ENCODE results near the gene HNRNPDL.

HNRNPDL gene

DNA sequence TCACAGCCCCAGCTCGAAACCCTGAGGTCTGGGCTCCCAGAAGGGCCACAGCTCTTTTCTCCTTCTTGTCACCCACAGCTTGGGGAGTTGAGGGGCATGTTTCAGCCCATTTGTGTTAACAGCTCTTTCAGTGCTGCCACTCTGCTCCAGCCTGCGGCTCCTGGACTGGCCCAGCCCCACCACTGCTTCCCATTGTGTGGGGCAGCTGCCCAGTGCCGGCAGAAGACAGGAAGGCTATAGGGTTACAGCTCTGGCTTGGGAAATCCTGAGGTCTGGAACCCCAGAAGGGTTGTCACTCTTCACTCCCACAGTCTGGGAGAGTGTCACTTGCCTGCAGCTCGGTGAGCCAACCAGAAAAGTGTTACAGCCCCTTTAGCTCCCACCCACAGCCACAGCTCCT, 49.4 kb downstream of the HNRNPDL start:
- TF ChIP-seq, protein P1, sequence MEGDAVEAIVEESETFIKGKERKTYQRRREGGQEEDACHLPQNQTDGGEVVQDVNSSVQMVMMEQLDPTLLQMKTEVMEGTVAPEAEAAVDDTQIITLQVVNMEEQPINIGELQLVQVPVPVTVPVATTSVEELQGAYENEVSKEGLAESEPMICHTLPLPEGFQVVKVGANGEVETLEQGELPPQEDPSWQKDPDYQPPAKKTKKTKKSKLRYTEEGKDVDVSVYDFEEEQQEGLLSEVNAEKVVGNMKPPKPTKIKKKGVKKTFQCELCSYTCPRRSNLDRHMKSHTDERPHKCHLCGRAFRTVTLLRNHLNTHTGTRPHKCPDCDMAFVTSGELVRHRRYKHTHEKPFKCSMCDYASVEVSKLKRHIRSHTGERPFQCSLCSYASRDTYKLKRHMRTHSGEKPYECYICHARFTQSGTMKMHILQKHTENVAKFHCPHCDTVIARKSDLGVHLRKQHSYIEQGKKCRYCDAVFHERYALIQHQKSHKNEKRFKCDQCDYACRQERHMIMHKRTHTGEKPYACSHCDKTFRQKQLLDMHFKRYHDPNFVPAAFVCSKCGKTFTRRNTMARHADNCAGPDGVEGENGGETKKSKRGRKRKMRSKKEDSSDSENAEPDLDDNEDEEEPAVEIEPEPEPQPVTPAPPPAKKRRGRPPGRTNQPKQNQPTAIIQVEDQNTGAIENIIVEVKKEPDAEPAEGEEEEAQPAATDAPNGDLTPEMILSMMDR (IDR thresholded peaks at IDR 0.05; ENCODE audit: borderline replicate concordance, control extremely low read depth, extremely low read depth, insufficient read depth, missing control alignments): no peak
- in situ Hi-C loops (cut with MboI; ENCODE audit: low sequenced_read_pairs, unreplicated experiment): no loop called here
- no peak for DNase-seq (ENCODE audit: low spot score)

DNA sequence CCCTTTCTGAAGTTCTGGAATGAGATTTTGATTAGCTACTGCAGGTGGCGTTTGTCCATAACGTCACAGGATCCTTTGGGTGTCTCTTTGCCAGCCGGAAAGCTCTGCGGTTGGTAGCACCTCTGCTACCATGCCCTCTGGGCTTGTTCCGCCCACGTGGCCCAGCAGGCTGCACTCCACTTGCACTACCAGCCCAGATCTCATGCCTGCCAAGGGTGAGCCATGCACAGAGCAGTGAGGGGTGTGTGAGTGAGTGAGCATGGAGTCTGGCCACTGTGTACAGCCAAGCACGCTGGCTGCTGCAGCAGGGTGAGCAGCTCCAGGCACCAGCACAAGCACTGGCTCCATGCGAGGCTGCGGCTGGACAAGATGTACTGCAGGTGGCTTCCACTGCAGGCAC, 49.9 kb downstream of the HNRNPDL start:
- TF ChIP-seq, protein P1 (IDR thresholded peaks at IDR 0.05; ENCODE audit: borderline replicate concordance, control extremely low read depth, extremely low read depth, insufficient read depth, missing control alignments): no peak
- in situ Hi-C loops (cut with MboI; ENCODE audit: low sequenced_read_pairs, unreplicated experiment): no loop called here
- DNase-seq (ENCODE audit: low spot score): no peak

DNA sequence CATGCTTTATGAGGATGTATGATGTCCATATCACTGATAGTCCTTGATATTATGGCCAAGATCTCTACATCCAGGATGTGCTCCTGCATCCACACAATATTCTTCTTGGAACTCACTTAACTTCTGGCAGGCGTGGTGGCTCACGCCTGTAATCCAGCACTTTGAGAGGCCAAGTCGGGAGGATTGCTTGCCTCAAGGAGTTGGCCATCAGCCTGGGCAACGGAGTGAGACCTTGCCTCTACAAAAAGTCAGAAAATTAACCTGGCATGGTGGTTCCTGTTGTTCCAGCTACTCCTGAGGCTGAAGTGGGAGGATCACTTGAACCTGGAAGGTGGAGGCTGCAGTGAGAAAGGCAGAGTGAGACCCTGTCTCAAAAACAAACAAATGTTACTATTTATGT, 54.2 kb downstream of the HNRNPDL start:
- TF ChIP-seq, protein P1 (IDR thresholded peaks at IDR 0.05; ENCODE audit: borderline replicate concordance, control extremely low read depth, extremely low read depth, insufficient read depth, missing control alignments): no peak
- no peak for DNase-seq (ENCODE audit: low spot score)
- in situ Hi-C loops (cut with MboI; ENCODE audit: low sequenced_read_pairs, unreplicated experiment): no loop called here

- peak; percentile 97 for DNase-seq (ENCODE audit: low spot score)
- in situ Hi-C loops (cut with MboI; ENCODE audit: low sequenced_read_pairs, unreplicated experiment): no loop called here
- TF ChIP-seq, protein P1 (IDR thresholded peaks at IDR 0.05; ENCODE audit: borderline replicate concordance, control extremely low read depth, extremely low read depth, insufficient read depth, missing control alignments): no peak
These were observed 56.2 kb downstream of the HNRNPDL start, which contains the start of gene HNRNPD for GRCh38 chr4:82373816-82374625. TSS of gene HNRNPD (minus strand) at chr4:82373991. CDS start at chr4:82373678, 313 bp downstream.

DNA sequence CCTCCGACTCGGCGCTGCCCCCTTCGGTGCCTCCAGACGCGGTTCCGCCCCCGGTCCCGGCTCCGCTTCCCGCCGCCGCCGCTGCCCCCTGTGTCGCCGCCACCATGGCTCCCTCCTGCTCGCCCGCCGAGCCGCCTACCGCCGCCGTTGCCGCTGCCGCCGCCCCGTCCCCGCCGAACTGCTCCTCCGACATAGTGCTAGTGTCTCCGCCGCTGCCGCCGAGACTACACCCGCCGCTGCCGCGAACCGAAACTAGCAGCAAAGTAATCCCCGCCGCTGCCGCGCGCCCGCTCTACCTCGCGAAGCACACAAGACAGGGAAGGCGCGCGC, 56.8 kb downstream of the HNRNPDL start:
- DNase-seq (ENCODE audit: low spot score): peak; percentile 37
- TF ChIP-seq, protein P1 (IDR thresholded peaks at IDR 0.05; ENCODE audit: borderline replicate concordance, control extremely low read depth, extremely low read depth, insufficient read depth, missing control alignments): no peak
- in situ Hi-C loops (cut with MboI; ENCODE audit: low sequenced_read_pairs, unreplicated experiment): no loop called here

Measured in GM13976 (cell line).